Panc1 (cell line): ENCODE measurements around the gene FFAR1. TPM values are rescaled to one million over a fixed set of nuclear protein-coding genes. Genes with fewer than 3 reads are reported as not detected.

Experiments
- ATAC-seq: fragments of 200-7000 bp; cut with Tn5 transposase; 2 replicates; pipeline ENCODE4 v1.9.1; 2020; ENCODE audit warnings: mild to moderate bottlenecking, moderate library complexity
- BruUV-seq: library from RNA; stranded (reverse); fragments of 400-500 nt; replicated peaks from 2 replicates; lab custom pipeline; 2021; lab: Mats Ljungman, UMichigan
- CTCF ChIA-PET: fragments of 300-600 bp; sonication (Branson Sonifier 250); formaldehyde crosslinking; loops from one replicate; lab custom pipeline; 2022; ENCODE audit warnings: antibody characterized with exemption; lab: Charles Lee
- POLR2A ChIA-PET: fragments of 300-600 bp; sonication (Branson Sonifier 250); formaldehyde crosslinking; loops from one replicate; lab custom pipeline; 2022; ENCODE audit warnings: antibody characterized with exemption; lab: Charles Lee
- DNase-seq: peaks from one replicate; pipeline ENCODE4 v3.0.0-alpha.2; 2010; ENCODE audit warnings: low read depth, low spot score
- H3K27ac ChIP-seq: 2 replicates; pipeline ENCODE4 v1.5.1; 2011; ENCODE audit warnings: mild to moderate bottlenecking, low read length, inconsistent platforms
- H3K27me3 ChIP-seq: fragments of 200-500 bp; sonication (Bioruptor generic); 2 replicates; pipeline ENCODE4 v1.6.0; 2014; ENCODE audit warnings: low read length, inconsistent platforms; ENCODE audit not compliant: control insufficient read depth, insufficient read depth
- H3K36me3 ChIP-seq: fragments of 200-500 bp; sonication (Bioruptor generic); 2 replicates; pipeline ENCODE4 v1.5.1; 2014; ENCODE audit warnings: inconsistent platforms, mild to moderate bottlenecking, low read length, moderate library complexity; ENCODE audit not compliant: control insufficient read depth, insufficient read depth
- H3K4me1 ChIP-seq: 2 replicates; pipeline ENCODE4 v1.5.1; 2011; ENCODE audit warnings: inconsistent platforms, mild to moderate bottlenecking, low read length, moderate library complexity; ENCODE audit not compliant: control insufficient read depth, insufficient read depth
- H3K4me3 ChIP-seq, 2 experiments: 2 replicates each; pipeline ENCODE4 v1.5.1; 2011 to 2012; ENCODE audit warnings: low read depth in 2 of 2, low read length in 2 of 2, mild to moderate bottlenecking in 2 of 2, inconsistent platforms in 1 of 2, moderate library complexity in 1 of 2
- H3K9me3 ChIP-seq: fragments of 200-500 bp; sonication (Bioruptor generic); 2 replicates; pipeline ENCODE4 v1.5.1; 2014; ENCODE audit warnings: low read depth, mild to moderate bottlenecking, inconsistent platforms, low read length, moderate library complexity; ENCODE audit not compliant: control insufficient read depth, insufficient read depth
- POLR2AphosphoS5 ChIP-seq: IDR thresholded peaks from 2 replicates; pipeline ENCODE4 v1.6.1; 2012; ENCODE audit warnings: mild to moderate bottlenecking, low read depth, low read length, moderate library complexity
- SIN3A ChIP-seq: IDR thresholded peaks from 2 replicates; pipeline ENCODE4 v1.6.1; 2012; ENCODE audit warnings: low read depth, mild to moderate bottlenecking, low read length, moderate library complexity, borderline replicate concordance; ENCODE audit not compliant: insufficient read depth
- TCF7L2 ChIP-seq: IDR thresholded peaks from 2 replicates; pipeline ENCODE4 v1.6.1; 2011; ENCODE audit warnings: mild to moderate bottlenecking, low read depth, low read length, inconsistent platforms
- in situ Hi-C: cut with HindIII; loops from 2 replicates; pipeline ENCODE4 v1.10.0; 2016; ENCODE audit warnings: low sequenced_read_pairs, low pct_unique_long_range_greater_than_20kb
- intact Hi-C: fragments of 100-400 bp; cut with micrococcal nuclease; formaldehyde crosslinking; loops from one replicate; pipeline ENCODE4 v1.10.0; 2022; ENCODE audit not compliant: unreplicated experiment
- total RNA-seq: library from RNA; stranded (reverse); gene quantifications from one replicate; pipeline ENCODE4 v1.2.1, GENCODE V29; 2021; ENCODE audit not compliant: unreplicated experiment
- TF ChIP-seq, protein P1 (sequence below): fragments of 450-650 bp; IDR thresholded peaks from 2 replicates; pipeline ENCODE4 v1.5.1; 2017; ENCODE audit warnings: mild to moderate bottlenecking
- TF ChIP-seq, protein P2 (sequence below), 2 experiments: IDR thresholded peaks; 2 replicates each; pipeline ENCODE4 v1.6.1; 2011 to 2012; ENCODE audit warnings: low read depth in 2 of 2, control low read depth in 1 of 2, low read length in 1 of 2, mild to moderate bottlenecking in 1 of 2, moderate library complexity in 1 of 2; ENCODE audit not compliant: insufficient read depth in 1 of 2

FFAR1 gene
- total RNA-seq, 1 experiment from 2014 or later, result not detected

DNA sequence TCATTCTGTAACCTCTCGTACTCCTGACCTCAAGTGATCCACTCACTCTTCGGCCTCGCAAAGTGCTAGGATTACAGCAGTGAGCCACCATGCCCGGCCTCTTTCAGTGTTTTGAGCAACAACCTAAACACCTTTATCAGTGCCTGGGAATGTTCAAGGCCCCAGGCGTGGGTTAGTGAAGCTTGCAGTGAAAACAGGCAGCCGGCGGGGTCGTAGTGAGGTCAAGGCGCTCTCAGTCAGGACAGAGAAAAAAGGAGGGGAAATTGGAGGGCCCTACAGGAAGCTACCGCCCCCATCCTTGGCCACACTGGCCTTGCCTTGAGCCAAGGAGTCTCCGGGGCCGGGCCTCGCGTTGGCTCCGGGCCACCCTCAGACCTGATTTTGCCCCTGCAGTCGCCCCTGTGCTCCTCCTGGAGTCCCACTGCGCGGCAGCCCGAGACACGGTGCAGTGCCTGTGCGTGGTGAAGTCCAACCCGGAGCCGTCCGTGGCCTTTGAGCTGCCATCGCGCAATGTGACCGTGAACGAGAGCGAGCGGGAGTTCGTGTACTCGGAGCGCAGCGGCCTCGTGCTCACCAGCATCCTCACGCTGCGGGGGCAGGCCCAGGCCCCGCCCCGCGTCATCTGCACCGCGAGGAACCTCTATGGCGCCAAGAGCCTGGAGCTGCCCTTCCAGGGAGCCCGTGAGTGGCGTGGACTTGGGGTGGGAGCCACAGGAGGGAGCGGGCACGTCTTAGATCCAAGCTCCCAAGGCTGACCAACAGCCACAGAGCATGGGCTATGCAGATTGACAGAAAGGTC is 38.0 kb upstream of the FFAR1 start:
- CTCF ChIA-PET, result interaction anchor here (0.7 kb wide), 1 partner anchor 34 kb away, joined by 3 read pairs; no protein-coding TSS in a partner anchor
- TF ChIP-seq TCF7L2 (no peak), SIN3A (no peak), POLR2AphosphoS5 (no peak)
- TF ChIP-seq, protein P1, sequence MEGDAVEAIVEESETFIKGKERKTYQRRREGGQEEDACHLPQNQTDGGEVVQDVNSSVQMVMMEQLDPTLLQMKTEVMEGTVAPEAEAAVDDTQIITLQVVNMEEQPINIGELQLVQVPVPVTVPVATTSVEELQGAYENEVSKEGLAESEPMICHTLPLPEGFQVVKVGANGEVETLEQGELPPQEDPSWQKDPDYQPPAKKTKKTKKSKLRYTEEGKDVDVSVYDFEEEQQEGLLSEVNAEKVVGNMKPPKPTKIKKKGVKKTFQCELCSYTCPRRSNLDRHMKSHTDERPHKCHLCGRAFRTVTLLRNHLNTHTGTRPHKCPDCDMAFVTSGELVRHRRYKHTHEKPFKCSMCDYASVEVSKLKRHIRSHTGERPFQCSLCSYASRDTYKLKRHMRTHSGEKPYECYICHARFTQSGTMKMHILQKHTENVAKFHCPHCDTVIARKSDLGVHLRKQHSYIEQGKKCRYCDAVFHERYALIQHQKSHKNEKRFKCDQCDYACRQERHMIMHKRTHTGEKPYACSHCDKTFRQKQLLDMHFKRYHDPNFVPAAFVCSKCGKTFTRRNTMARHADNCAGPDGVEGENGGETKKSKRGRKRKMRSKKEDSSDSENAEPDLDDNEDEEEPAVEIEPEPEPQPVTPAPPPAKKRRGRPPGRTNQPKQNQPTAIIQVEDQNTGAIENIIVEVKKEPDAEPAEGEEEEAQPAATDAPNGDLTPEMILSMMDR, result no peak
- TF ChIP-seq, protein P2, sequence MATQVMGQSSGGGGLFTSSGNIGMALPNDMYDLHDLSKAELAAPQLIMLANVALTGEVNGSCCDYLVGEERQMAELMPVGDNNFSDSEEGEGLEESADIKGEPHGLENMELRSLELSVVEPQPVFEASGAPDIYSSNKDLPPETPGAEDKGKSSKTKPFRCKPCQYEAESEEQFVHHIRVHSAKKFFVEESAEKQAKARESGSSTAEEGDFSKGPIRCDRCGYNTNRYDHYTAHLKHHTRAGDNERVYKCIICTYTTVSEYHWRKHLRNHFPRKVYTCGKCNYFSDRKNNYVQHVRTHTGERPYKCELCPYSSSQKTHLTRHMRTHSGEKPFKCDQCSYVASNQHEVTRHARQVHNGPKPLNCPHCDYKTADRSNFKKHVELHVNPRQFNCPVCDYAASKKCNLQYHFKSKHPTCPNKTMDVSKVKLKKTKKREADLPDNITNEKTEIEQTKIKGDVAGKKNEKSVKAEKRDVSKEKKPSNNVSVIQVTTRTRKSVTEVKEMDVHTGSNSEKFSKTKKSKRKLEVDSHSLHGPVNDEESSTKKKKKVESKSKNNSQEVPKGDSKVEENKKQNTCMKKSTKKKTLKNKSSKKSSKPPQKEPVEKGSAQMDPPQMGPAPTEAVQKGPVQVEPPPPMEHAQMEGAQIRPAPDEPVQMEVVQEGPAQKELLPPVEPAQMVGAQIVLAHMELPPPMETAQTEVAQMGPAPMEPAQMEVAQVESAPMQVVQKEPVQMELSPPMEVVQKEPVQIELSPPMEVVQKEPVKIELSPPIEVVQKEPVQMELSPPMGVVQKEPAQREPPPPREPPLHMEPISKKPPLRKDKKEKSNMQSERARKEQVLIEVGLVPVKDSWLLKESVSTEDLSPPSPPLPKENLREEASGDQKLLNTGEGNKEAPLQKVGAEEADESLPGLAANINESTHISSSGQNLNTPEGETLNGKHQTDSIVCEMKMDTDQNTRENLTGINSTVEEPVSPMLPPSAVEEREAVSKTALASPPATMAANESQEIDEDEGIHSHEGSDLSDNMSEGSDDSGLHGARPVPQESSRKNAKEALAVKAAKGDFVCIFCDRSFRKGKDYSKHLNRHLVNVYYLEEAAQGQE (IDR thresholded peaks at IDR 0.05; ENCODE audit: insufficient read depth in 1 of 2, low read depth in 2 of 2, low read length in 1 of 2), result no peak
- POLR2A ChIA-PET, result no interaction called here
- ATAC-seq (no peak), DNase-seq (no peak)
- H3K27ac ChIP-seq, result no peak overlapping the region
- in situ Hi-C loops, result no loop called here
- intact Hi-C loops, result no loop called here
- no peaks in the 10 kb centered on the region for H3K36me3 ChIP-seq
- H3K27me3 ChIP-seq, result no peaks in the 10 kb centered on the region
- no TSS peak for BruUV-seq
- no peak overlapping the region for H3K4me3 ChIP-seq
- H3K4me1 ChIP-seq, result 0 out of 2 replicates have a peak, but pooled peaks cover 5% of the 10 kb centered on the region
- H3K9me3 ChIP-seq, result no peaks in the 10 kb centered on the region

DNA sequence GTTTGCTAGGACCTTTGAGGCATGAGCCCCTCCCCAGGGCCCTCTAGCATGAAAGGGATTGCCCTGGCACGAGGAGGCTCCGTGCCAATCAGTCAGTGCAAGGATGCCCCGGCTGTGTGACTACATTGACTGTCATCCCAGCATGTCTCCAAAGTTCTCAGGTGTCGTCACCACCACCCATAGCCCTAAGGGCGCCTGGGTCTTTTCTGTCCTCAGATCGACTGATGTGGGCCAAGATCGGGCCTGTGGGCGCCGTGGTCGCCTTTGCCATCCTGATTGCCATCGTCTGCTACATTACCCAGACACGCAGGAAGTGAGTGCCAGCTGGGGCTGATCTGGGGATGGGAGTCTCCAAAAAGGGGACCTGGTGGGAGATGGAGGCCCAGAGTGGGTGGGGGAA is 37.4 kb upstream of the FFAR1 start:
- Histone ChIP-seq H3K4me3 (no peak overlapping the region), H3K27ac (no peak overlapping the region), H3K27me3 (no peaks in the 10 kb centered on the region), H3K4me1 (0 out of 2 replicates have a peak, but pooled peaks cover 5% of the 10 kb centered on the region), H3K36me3 (no peaks in the 10 kb centered on the region), H3K9me3 (no peaks in the 10 kb centered on the region)
- CTCF ChIA-PET, result interaction anchor here (0.7 kb wide), 1 partner anchor 35 kb away, joined by 3 read pairs; no protein-coding TSS in a partner anchor
- DNase-seq (no peak), ATAC-seq (no peak)
- POLR2A ChIA-PET, result no interaction called here
- no peak for TF ChIP-seq TCF7L2
- TF ChIP-seq, protein P2 (IDR thresholded peaks at IDR 0.05; ENCODE audit: insufficient read depth in 1 of 2, low read depth in 2 of 2, low read length in 1 of 2), result no peak
- TF ChIP-seq, protein P1, result no peak
- TF ChIP-seq SIN3A, result no peak
- TF ChIP-seq POLR2AphosphoS5, result no peak
- intact Hi-C loops (no loop called here), in situ Hi-C loops (no loop called here)
- BruUV-seq, result no TSS peak
